ENCODE measurements around the gene CES4A. TPM values are rescaled to one million over a fixed set of nuclear protein-coding genes. Genes with fewer than 3 reads are reported as not detected.

CES4A gene
- total RNA-seq, 4 donors from 2014 or later = 13.7 to 26.5 (median 17.9) TPM

- DNase-seq = no peak
- Histone ChIP-seq H3K27me3 (peaks cover 0 to 5% of the 10 kb centered on the region in 2 donors), H3K36me3 (no peaks in the 10 kb centered on the region), H3K4me3 (no peak overlapping the region), H3K4me1 (peaks cover 0 to 18% (median 14%) of the 10 kb centered on the region in 4 donors), H3K9me3 (no peaks in the 10 kb centered on the region), H3K27ac (no peak overlapping the region)
- TF ChIP-seq CTCF (IDR thresholded peaks at IDR 0.05) (no peak), POLR2A (IDR thresholded peaks at IDR 0.05) (no peak)
These were observed 22.9 kb downstream of the CES4A start for GRCh38 chr16:67011274-67011673.

- peaks cover 0 to 18% (median 14%) of the 10 kb centered on the region in 4 donors for H3K4me1 ChIP-seq
- H3K27ac ChIP-seq = peak overlapping the region in 3 of 4 donors; percentile 6 to 62 (median 49)
- peak overlapping the region; percentile 44 to 70 (median 62) for H3K4me3 ChIP-seq
- H3K36me3 ChIP-seq = no peaks in the 10 kb centered on the region
- no peaks in the 10 kb centered on the region for H3K9me3 ChIP-seq
- TF ChIP-seq CTCF (IDR thresholded peaks at IDR 0.05) = no peak
- no peak for TF ChIP-seq POLR2A (IDR thresholded peaks at IDR 0.05)
- peaks cover 0 to 5% of the 10 kb centered on the region in 2 donors for H3K27me3 ChIP-seq
- DNase-seq = no peak
These were observed 24.9 kb downstream of the CES4A start for GRCh38 chr16:67013233-67013822.

- TF ChIP-seq POLR2A (IDR thresholded peaks at IDR 0.05) (no peak), CTCF (IDR thresholded peaks at IDR 0.05) (peak in 4 of 6 experiments; percentile 12 to 43 (median 40))
- H3K4me3 ChIP-seq = peak overlapping the region; percentile 44 to 70 (median 62)
- peaks cover 0 to 5% of the 10 kb centered on the region in 2 donors for H3K27me3 ChIP-seq
- DNase-seq = peak; percentile 50 to 76 (median 74)
- H3K9me3 ChIP-seq = no peaks in the 10 kb centered on the region
- no peaks in the 10 kb centered on the region for H3K36me3 ChIP-seq
- peak overlapping the region; percentile 0 to 62 (median 28) for H3K27ac ChIP-seq
- H3K4me1 ChIP-seq = peaks cover 0 to 18% (median 14%) of the 10 kb centered on the region in 4 donors
These were observed 25.6 kb downstream of the CES4A start for GRCh38 chr16:67013823-67014633.

- no peaks in the 10 kb centered on the region for H3K36me3 ChIP-seq
- peak overlapping the region in 3 of 4 donors; percentile 44 to 70 (median 68) for H3K4me3 ChIP-seq
- peaks cover 0 to 18% (median 14%) of the 10 kb centered on the region in 4 donors for H3K4me1 ChIP-seq
- DNase-seq = peak in 2 of 3 donors; percentile 32 to 39
- TF ChIP-seq CTCF (IDR thresholded peaks at IDR 0.05) (no peak), POLR2A (IDR thresholded peaks at IDR 0.05) (no peak)
- H3K27me3 ChIP-seq = peaks cover 0 to 5% of the 10 kb centered on the region in 2 donors
- H3K27ac ChIP-seq = peak overlapping the region in 1 of 4 donors; percentile 49
- H3K9me3 ChIP-seq = no peaks in the 10 kb centered on the region
These were observed 26.4 kb downstream of the CES4A start for GRCh38 chr16:67014634-67015312.

- TF ChIP-seq CTCF (IDR thresholded peaks at IDR 0.05) (peak in 1 of 6 experiments; percentile 17), POLR2A (IDR thresholded peaks at IDR 0.05) (no peak)
- H3K27me3 ChIP-seq = peaks cover 0 to 5% of the 10 kb centered on the region in 2 donors
- no peaks in the 10 kb centered on the region for H3K36me3 ChIP-seq
- no peaks in the 10 kb centered on the region for H3K9me3 ChIP-seq
- no peak overlapping the region for H3K4me3 ChIP-seq
- no peak overlapping the region for H3K27ac ChIP-seq
- DNase-seq = peak in 2 of 3 donors; percentile 19 to 34
- H3K4me1 ChIP-seq = peaks cover 0 to 18% (median 14%) of the 10 kb centered on the region in 4 donors
These were observed 26.9 kb downstream of the CES4A start for GRCh38 chr16:67015313-67015731.

All from Peyer's patch (tissue), 4 donors.